K562 (cell line): Measurements from ENCODE around the gene PRRC2A. TPM values are rescaled to one million over a fixed set of nuclear protein-coding genes. Genes with fewer than 3 reads are reported as not detected.

Experiments used
- BACH1 ChIP-seq: fragments of 200-800 bp; sonication (Bioruptor generic); IDR thresholded peaks from 2 replicates; pipeline ENCODE4 v1.6.1; 2016; ENCODE audit warnings: missing genetic modification characterization, missing compliant biosample characterization
- CBX8 ChIP-seq: fragments of 200-600 bp; sonication (generic); IDR thresholded peaks from 2 replicates; pipeline ENCODE4 v1.6.1; 2012; ENCODE audit warnings: borderline replicate concordance, mixed run types, low read depth, mild to moderate bottlenecking, moderate library complexity, mixed read lengths, low read length, control low read depth, inconsistent platforms; ENCODE audit not compliant: poor library complexity, severe bottlenecking; ENCODE audit errors: extremely low read depth
- DACH1 ChIP-seq: fragments of 450-650 bp; IDR thresholded peaks from 2 replicates; pipeline ENCODE4 v1.6.1; 2018; ENCODE audit not compliant: partially characterized antibody
- EGR1 ChIP-seq: fragments of 450-650 bp; conservative IDR thresholded peaks from 2 replicates; pipeline ENCODE4 v1.6.1; 2017; ENCODE audit warnings: mild to moderate bottlenecking
- ELK1 ChIP-seq: sonication (generic); formaldehyde crosslinking; IDR thresholded peaks from 2 replicates; pipeline ENCODE4 v1.8.1; 2022; ENCODE audit warnings: missing genetic modification reagents
- ETS2 ChIP-seq: IDR thresholded peaks from 2 replicates; pipeline ENCODE4 v1.6.1; 2016; ENCODE audit warnings: borderline replicate concordance, missing genetic modification characterization, mild to moderate bottlenecking, moderate library complexity, missing compliant biosample characterization; ENCODE audit not compliant: poor library complexity, severe bottlenecking
- HNRNPH1 ChIP-seq: fragments of 200-400 bp; formaldehyde crosslinking; optimal IDR thresholded peaks from 2 replicates; pipeline ENCODE3; 2017; ENCODE audit warnings: low read depth, mild to moderate bottlenecking, low read length, moderate library complexity
- HOMEZ ChIP-seq: fragments of 250-450 bp; sonication (Bioruptor Pico); IDR thresholded peaks from 2 replicates; pipeline ENCODE4 v1.4.0; 2020; ENCODE audit warnings: mild to moderate bottlenecking, moderate library complexity
- HSF4 ChIP-seq: fragments of 250-450 bp; sonication (Bioruptor Pico); IDR thresholded peaks from 2 replicates; pipeline ENCODE4 v2.1.2; 2022; ENCODE audit warnings: mild to moderate bottlenecking, moderate library complexity, borderline replicate concordance
- KHSRP ChIP-seq: fragments of 450-650 bp; IDR thresholded peaks from 2 replicates; pipeline ENCODE4 v1.6.1; 2017
- KLF6 ChIP-seq: fragments of 250-450 bp; sonication (Bioruptor Pico); IDR thresholded peaks from 2 replicates; pipeline ENCODE4 v1.4.0; 2020; ENCODE audit warnings: mild to moderate bottlenecking, moderate library complexity, borderline replicate concordance
- LEF1 ChIP-seq: fragments of 450-650 bp; IDR thresholded peaks from 2 replicates; pipeline ENCODE4 v1.6.1; 2016; ENCODE audit warnings: mild to moderate bottlenecking
- NFE2L1 ChIP-seq: fragments of 450-650 bp; IDR thresholded peaks from 2 replicates; pipeline ENCODE4 v1.6.1; 2016; ENCODE audit warnings: missing genetic modification characterization, low read depth, mild to moderate bottlenecking, missing compliant biosample characterization, moderate library complexity, borderline replicate concordance
- OTX1 ChIP-seq: fragments of 450-650 bp; formaldehyde crosslinking; IDR thresholded peaks from 2 replicates; pipeline ENCODE4 v1.4.0; 2022; ENCODE audit warnings: mild to moderate bottlenecking
- PCBP2 ChIP-seq: fragments of 200-400 bp; formaldehyde crosslinking; IDR thresholded peaks from 2 replicates; pipeline ENCODE4 v1.6.1; 2018; ENCODE audit warnings: low read length, low read depth, mild to moderate bottlenecking, moderate library complexity; ENCODE audit not compliant: poor library complexity, severe bottlenecking
- POLR2AphosphoS5 ChIP-seq: IDR thresholded peaks from 2 replicates; pipeline ENCODE4 v1.6.1; 2011; ENCODE audit warnings: mild to moderate bottlenecking, low read depth, low read length, moderate library complexity; ENCODE audit not compliant: control insufficient read depth, insufficient read depth
- SREBF1 ChIP-seq: fragments of 150-350 bp; IDR thresholded peaks from 2 replicates; pipeline ENCODE4 v1.6.1; 2014; ENCODE audit warnings: antibody characterized with exemption, low read depth, low read length, borderline replicate concordance
- TARDBP ChIP-seq: fragments of 450-650 bp; IDR thresholded peaks from 2 replicates; pipeline ENCODE4 v1.6.1; 2016
- TFAM ChIP-seq: fragments of 250-450 bp; sonication (Bioruptor Pico); conservative IDR thresholded peaks from 2 replicates; pipeline ENCODE4 v1.5.0; 2021; ENCODE audit warnings: mild to moderate bottlenecking, moderate library complexity
- XRCC5 ChIP-seq: fragments of 200-400 bp; formaldehyde crosslinking; IDR thresholded peaks from 2 replicates; pipeline ENCODE4 v1.6.1; 2017; ENCODE audit warnings: low read depth, mild to moderate bottlenecking, low read length
- YBX1 ChIP-seq: fragments of 450-650 bp; IDR thresholded peaks from 2 replicates; pipeline ENCODE4 v1.7.1; 2016; ENCODE audit warnings: mild to moderate bottlenecking
- ZNF23 ChIP-seq: fragments of 250-450 bp; sonication (Bioruptor Pico); IDR thresholded peaks from 2 replicates; pipeline ENCODE4 v1.4.0; 2020; ENCODE audit warnings: mild to moderate bottlenecking
- ZNF408 ChIP-seq: fragments of 250-450 bp; sonication (Bioruptor Pico); IDR thresholded peaks from 2 replicates; pipeline ENCODE4 v1.4.0; 2020; ENCODE audit warnings: low read depth, mild to moderate bottlenecking, moderate library complexity
- ZNF551 ChIP-seq: fragments of 250-450 bp; sonication (Bioruptor Pico); IDR thresholded peaks from 2 replicates; pipeline ENCODE4 v1.5.0; 2021; ENCODE audit warnings: mild to moderate bottlenecking, moderate library complexity
- ZNF584 ChIP-seq: fragments of 200-800 bp; sonication (Bioruptor generic); IDR thresholded peaks from 2 replicates; pipeline ENCODE4 v1.6.1; 2016; ENCODE audit warnings: low read depth, mild to moderate bottlenecking, missing genetic modification characterization, missing compliant biosample characterization
- ZNF586 ChIP-seq: fragments of 450-650 bp; formaldehyde crosslinking; conservative IDR thresholded peaks from 2 replicates; pipeline ENCODE4 v1.4.0; 2020; ENCODE audit warnings: mild to moderate bottlenecking, moderate library complexity
- ZNF780A ChIP-seq: fragments of 250-450 bp; sonication (Bioruptor Pico); IDR thresholded peaks from 2 replicates; pipeline ENCODE4 v1.5.0; 2021; ENCODE audit warnings: mild to moderate bottlenecking
- polyA plus RNA-seq, 8 experiments: library from polyadenylated mRNA; depleted of rRNA in 4 of 8; stranded (reverse) in 5 of 8; unstranded in 3 of 8; fragments of >200 nt; fragmentation: Nextera tagmentation in 2 of 8; fragmentation: Illumina TruSeq in 1 of 8; extraction: Ambion mirVana in 2 of 8; extraction: Trizol in 1 of 8; gene quantifications; 2 replicates each; pipeline versions ENCODE4 v1.2.1 to v1.2.3, GENCODE V29; 2011 to 2014; ENCODE audit warnings: inconsistent platforms in 1 of 8, missing spikeins in 1 of 8
- total RNA-seq, 7 experiments: library from RNA; depleted of rRNA in 6 of 7; stranded (reverse); fragments of >200 nt in 6 of 7; fragmentation: Illumina TruSeq in 2 of 7; extraction: Trizol in 2 of 7; gene quantifications; 2 replicates each; pipeline versions ENCODE4 v1.2.1 to v1.2.3, GENCODE V29; 2011 to 2021; ENCODE audit warnings: low replicate concordance in 1 of 7

PRRC2A gene
- total and polyA plus RNA-seq, 9 of the 15 experiments (the other 6 are each of a cell fraction or from before 2014, with no cell fraction given), result 1.0 to 332 (median 63.0) TPM

GRCh38 chr6:31660381-31661261, 40.1 kb downstream of the PRRC2A start, which contains the start of gene C6orf47 (continued):
- no peak for TF ChIP-seq ELK1 (CRISPR knock-in tag)
- no peak for TF ChIP-seq KHSRP
- TF ChIP-seq YBX1, result no peak
- TF ChIP-seq ZNF408, result no peak
- TF ChIP-seq ETS2 (tag), result no peak
- no peak for TF ChIP-seq LEF1
- peak; percentile 19; the same call in 1 of the 2 replicates for TF ChIP-seq OTX1 (CRISPR knock-in tag)
- TF ChIP-seq ZNF586 (CRISPR knock-in tag), result peak; percentile 15; the same call in 1 of the 2 replicates
- no peak for TF ChIP-seq NFE2L1 (tag)
- TF ChIP-seq XRCC5, result no peak; the same call in 1 of the 2 replicates
- no peak for TF ChIP-seq EGR1
- TF ChIP-seq ZNF584, result no peak
- TF ChIP-seq TFAM, result no peak
- TF ChIP-seq HOMEZ (CRISPR knock-in tag), result no peak
- peak; percentile 92 for TF ChIP-seq POLR2AphosphoS5
- TF ChIP-seq PCBP2, result no peak
- no peak for TF ChIP-seq DACH1
- TF ChIP-seq SREBF1, result 0 out of 2 replicates have a peak, but pooled peaks have one; percentile 55
- no peak for TF ChIP-seq HNRNPH1
- TF ChIP-seq ZNF23 (CRISPR knock-in tag), result no peak; the same call in 1 of the 2 replicates
- no peak; the same call in 1 of the 2 replicates for TF ChIP-seq KLF6 (CRISPR knock-in tag)
- TF ChIP-seq HSF4 (CRISPR knock-in tag), result no peak
- no peak for TF ChIP-seq ZNF551 (CRISPR knock-in tag)
- no peak for TF ChIP-seq BACH1 (tag)
- peak; percentile 56 for TF ChIP-seq TARDBP
- TF ChIP-seq CBX8, result no peak
- TF ChIP-seq ZNF780A (CRISPR knock-in tag), result peak; percentile 69; the same call in 1 of the 2 replicates
